Stimulated activated CD4-positive, alpha-beta T cell treated with anti-CD3 and anti-CD28 coated beads, Interleukin-12 subunit alpha, Interleukin-12 subunit beta, amount 100 ng/mL, for 4 hours (primary cell): ENCODE measurements around the gene SIT1.
"Not testable (repeated sequence)": the region's sequence is repeated elsewhere in the genome, so short reads cannot be mapped to it uniquely, and the experiment has no call there.

ENCODE experiments used
- DNase-seq: peaks from one replicate; pipeline ENCODE4 v3.0.0-alpha.2; 2020

The SIT1 gene

DNA sequence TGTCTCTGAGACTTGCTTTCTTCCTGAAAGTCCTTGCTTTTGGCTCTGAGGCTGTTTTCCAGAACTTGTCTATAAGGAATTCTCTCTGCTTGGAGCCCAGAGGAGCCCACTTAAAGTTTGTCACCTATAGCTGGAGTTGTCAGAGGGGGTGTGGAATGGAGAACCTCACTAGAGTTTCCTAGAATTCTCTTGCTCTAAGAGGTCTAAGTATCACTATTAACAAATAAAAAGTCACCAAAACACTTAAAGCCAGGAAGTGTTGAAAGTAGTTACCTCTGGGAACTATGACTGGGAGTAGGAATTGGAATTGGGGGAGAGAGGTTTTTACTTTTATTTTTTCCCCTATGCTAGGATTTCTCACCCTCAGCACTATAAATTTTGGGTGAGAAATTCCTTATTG, 15.0 kb downstream of the SIT1 start:
- DNase-seq: no peak

DNA sequence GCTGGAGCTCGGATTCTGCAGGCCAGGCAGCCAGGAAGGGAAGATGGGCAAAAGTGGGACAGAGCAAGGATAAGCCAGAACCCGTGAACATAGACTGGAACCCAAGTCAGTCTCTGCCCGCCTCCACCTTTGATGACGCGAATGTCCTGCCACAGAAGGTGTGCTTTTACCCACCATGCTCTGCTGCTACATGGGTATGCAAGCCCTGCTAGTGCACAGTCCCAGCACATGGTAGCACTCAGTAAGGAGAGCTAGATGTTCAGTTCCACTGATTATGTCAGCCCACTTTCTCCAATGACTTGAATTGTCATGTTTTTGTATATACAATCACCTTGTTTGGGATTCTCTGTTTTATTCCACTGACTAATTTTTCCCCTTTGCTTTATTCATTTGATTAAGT, 21.1 kb downstream of the SIT1 start:
- DNase-seq: no peak

DNA sequence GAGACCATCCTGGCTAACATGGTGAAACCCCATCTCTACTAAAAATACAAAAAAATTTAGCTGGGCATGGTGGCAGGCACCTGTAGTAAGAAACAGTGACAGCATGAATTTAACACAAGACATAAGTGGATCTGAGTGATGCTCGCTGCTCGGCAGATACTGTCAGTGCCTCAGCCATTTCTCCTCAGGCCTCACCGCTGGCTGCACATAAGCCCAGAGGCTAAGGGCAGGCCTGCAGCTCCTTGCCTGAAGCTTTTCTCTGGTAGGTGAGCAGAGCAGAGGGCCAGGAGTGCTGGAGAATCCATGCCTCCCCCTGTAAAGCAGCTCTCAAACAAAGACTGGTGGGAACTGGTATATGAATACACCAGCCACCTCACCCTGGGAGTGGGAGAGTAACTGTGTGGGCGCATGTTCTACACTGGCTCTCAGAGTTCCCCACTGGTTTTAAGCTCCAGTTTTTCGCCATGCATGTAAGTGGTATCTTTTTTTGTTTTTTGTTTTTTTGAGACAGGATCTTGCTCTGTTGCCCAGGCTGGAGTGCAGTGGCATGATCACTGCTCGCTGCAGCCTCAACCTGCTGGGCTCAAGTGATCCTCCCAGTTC, 22.2 kb downstream of the SIT1 start:
- DNase-seq: no peak

DNA sequence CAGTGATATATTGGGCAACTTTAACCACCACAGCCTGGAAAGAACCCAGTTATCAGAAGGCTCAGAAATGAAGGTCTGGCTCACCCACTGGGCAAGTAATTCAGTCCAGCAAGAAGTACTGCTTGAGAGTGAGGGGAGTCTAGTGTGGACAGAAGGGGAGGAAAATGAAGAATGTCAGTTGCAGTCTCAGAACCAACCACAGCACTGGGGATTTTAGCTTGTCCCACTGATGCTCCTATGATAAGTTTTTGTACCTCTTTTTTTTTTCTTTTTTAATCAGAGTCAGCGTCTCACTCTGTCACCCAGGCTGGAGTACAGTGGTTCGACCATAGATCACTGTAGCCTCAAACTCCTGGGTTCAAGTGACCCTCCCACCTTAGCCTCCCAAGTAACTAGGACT, 23.2 kb downstream of the SIT1 start:
- DNase-seq: no peak

DNA sequence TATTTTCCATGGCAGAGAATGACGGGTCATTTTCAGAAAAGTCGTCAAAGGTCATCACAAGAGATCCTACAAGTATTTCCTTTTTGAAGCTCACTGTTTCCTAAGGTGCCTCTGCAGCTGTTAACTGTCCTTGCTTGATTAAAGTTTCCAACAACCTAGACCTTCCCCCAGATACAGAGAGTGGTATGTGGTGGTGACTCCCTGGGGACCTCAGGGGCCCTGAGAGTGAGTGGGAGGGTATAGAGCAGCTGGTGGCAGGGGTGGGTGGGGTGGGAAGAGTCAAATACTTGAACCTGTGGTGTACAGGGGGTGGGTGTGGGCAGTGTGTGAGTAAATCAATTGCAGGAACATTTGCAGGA, 31.0 kb downstream of the SIT1 start:
- no peak for DNase-seq

DNA sequence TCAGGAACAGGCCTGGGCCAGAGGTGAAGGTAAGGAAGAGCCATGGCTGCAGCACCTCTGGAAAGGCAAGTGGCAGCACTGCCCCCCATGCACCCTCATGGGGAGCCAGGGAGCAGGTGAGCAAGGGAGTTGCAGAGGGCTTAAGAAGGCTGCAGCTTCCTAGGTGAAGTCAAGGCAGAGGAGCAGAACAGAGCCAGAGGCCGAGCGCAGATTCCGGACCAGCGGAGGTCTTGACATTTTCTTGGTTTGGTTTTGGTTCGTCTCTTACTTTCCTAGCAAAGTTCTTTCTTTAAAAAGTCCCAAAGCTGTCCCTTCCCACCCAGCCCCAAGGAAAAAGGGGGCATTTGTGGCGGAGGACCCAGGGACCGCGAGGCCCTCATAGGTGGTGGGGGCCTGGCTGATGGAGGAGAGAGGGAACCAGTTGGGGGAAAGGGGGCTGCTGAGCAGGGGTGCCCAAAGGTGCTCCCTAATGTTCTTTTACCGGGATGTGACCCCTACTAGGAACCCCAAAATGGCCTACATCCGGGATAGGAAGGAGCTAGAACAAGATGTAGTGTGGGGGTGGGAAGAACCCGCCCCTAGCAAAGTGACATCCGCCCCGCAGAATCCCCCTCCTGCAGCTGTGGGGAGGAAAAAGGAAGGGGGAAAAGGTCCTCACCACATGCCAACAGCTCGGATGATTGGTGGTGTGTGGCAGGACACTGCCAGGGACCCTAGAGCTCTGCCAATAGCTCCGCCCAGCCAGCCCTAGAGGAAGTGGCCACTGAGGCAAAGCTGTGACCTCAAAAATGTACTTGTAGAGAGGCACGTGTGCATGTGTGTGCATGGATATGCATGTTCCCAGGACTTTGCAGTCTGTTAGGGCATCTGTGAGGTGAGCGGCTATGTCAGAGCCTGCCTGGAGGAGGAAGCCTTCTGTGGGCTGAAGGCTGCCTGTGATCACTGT, 31.6 kb downstream of the SIT1 start:
- DNase-seq: no peak

DNA sequence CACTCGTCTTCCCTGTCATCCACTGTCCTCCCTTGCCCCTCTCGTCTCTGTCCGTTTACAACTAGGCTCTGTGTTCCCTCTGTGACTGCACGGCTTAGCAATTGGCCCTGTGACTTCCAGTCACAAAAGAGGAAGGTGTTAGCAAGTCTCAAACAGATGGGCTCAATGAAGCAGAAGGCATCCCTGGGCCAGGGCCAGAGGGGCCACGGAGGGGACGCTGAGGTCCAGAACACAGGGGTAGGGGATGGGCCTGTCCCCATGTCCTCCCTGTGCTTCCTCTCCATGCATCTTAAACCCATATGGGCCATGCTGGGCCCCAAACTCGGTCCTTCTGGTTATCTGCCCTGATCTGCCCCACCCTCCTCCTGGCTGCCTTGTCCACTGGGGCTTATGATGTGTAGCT, 32.4 kb downstream of the SIT1 start, which contains the start of gene CD72:
CD72 (minus strand) TSS at position 89 of the 403 bp plus-strand sequence. CDS start 110 bp downstream, outside the sequence.
- no peak for DNase-seq

DNA sequence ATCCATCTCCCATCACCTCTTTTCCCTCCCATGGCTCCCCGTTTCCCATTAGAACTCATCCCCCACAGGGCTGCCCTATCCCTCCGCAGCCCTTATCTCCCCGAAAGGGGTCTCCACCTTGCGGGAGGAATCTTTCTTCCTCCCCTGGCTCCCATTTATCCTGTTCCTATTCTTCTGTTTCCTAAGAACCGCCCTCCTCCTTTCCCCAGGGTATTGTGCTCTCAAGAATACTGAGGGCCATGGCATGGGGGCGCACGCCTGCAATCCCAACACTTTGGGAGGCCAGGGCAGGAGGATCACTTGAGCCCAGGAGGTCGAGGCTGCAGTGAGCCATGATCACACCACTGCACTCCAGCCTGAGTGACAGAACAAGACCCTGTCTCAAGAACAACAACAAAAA, 33.2 kb downstream of the SIT1 start:
- DNase-seq: no peak

DNA sequence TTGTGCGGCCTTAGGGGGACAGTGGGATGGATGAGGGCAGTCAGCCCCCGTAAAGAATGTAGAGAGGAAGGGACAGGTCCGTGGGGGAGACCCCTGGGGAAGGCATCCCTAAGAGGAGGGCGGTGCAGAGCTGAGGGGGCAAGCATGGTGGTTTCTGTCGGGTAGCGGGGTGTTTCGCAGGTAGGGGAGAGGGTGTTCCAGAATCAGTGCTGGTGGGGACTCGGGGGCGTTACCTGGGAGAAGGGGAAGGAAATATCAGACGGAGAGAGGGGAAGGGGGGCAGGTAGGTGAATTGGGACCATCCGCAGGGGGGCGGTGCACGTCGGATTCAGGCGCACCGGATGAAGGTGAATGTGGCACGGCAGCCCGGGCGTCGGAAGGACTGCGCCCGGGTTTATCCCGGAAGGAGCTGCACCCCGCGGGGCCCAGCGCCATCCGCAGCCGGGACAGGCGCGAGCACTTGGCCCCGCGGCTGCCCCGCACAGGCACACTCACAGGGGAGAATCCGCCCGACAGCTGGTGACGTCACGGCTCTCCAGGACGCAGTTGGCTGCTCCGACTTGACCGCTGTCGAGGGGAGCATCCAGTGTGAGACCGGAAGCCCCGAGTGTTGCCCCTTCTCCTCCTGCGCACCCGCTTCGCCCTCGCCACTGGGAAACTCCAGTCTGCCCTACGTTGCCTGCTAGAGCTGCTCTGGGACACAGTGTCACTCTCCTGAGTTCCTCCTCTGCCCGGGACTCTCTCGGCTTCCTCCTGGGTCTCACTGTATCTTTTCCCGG, 33.9 kb downstream of the SIT1 start:
- DNase-seq: peak; percentile 55

DNA sequence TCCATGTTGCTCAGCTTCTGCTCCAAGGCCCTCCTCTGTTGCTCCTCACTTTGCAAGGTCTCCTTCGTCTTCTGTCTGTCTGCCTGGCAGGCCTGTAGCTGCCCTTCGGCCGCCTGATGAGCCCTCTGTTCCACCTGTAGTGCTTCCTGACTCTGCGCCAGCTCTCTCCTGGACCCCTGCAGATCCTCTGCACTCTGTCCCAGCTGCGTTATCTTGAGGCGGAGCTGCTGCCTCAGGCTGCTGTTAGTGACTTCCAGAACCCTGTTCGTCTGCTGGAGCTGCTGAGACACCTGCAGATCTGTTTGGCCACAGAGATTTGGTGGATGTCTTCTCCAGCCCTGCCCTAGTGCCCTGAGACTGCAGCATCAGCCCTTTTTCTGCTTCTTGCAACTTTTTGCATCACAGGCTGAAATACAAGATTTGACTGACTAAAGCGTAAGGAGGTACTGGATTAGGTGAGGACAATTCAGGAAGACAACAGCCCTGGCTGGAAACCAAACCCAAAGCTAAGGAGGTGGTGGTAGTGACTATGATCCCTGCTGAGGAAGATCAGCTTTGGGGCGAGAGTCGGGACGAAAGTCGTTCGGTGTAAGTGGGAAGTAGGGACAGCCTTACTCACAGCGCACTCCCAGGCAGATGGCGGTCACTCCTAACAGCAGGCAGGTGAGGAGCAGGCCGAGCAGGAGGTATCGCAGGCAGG, 34.6 kb downstream of the SIT1 start:
- no peak for DNase-seq

DNA sequence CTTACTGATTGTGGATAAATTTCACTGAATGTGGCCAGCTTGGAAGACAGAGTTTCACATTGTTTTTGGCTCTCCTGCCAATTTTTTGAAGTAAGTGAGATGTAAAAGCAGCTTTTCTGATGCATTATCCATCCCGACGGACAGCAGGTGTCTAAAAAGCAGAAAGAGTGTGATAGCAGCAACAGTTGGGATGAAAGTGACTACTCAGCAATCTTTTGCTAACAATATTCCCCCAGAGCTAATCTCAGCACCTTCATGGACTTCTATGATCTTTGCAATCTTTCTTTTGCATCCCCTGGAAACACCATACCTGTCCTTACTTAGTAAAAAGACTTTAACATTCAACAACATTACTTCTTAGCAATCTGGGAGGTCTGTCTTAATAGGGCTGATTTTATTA, 37.9 kb downstream of the SIT1 start:
- no peak for DNase-seq

DNA sequence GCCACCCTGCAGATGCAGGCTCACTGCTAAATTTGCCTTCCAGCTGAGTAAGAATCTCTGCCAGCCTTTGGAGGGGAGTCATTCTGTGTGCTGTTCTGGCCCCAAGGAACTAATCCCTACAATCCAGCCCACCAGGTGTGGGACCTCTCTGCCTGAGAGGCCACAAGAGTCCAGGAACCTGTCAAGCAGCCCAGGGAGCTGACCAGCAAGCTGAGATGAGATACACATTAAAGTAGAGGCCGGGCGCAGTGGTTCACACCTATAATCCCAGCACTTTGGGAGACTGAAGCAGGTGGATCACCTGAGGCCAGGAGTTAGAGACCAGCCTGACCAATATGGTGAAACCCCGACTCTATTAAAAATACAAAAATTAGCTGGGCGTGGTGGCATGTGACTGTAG, 38.7 kb downstream of the SIT1 start:
- not testable (repeated sequence) for DNase-seq

DNA sequence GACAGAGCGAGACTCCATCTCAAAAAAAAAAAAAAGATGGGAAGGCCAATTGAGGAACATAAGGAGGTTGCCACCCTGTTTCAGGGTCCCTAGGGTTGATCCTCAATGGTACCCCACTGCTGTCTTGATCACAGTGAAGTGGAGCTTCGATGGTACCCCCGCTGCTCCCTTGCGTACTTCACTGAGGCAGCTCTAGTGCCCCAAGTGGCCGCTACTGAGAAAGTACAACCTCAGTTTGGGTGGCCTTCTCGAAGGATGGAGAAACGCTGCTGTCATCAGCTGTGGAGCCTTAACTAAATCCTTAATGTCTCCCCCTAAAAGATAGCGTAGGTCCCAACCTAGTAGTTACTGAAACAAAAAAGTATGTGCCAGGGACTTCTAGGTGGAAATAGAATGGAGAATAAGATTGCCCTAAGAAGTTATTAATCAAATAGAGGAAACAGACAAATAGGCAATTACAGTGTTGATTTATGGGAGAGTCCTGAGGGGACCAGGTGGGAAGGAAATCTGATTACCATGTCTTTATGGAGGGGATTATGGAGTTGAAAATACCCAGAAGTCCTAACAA, 39.4 kb downstream of the SIT1 start:
- DNase-seq: peak; percentile 50

DNA sequence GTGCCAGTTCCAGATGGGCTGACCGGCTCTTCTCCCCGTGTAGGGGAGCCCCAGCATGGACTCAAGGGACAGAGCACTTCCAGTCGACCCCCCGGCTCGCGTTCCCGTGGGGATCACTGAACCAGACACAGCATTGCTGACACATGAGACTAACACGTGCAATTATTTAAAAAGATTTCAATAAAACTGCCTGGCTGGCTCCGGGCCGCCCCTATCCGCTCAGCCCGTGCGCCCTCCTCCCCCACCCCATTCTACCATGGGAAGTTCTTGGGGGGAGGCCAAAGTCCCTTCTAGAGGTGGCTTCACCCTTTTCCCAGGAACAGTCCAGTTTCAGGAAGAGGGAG, 40.9 kb downstream of the SIT1 start:
- no peak for DNase-seq

DNA sequence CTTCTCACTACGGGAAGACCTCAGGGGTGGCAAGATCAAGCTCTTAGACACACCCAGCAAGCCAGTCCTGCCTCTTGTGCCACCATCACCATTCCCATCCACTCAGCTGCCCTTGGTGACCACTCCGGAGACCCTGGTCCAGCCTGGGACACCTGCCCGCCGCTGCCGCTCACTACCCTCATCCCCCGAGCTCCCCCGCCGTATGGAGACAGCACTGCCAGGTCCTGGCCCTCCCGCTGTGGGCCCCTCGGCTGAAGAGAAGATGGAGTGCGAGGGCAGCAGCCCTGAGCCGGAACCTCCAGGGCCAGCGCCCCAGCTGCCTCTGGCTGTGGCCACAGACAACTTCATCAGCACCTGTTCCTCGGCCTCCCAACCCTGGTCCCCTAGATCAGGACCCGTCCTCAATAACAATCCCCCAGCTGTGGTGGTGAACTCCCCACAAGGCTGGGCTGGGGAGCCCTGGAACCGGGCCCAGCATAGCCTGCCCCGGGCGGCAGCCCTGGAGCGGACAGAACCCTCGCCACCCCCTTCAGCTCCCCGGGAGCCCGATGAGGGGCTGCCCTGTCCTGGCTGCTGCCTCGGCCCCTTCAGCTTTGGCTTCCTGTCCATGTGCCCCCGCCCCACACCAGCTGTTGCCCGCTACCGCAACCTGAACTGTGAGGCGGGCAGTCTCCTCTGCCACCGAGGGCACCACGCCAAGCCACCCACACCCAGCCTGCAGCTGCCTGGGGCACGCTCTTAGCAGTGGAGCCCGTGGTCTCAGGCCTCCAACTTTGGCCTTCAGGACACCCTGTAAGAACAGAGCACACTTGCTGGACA, 41.5 kb downstream of the SIT1 start:
- no peak for DNase-seq

DNA sequence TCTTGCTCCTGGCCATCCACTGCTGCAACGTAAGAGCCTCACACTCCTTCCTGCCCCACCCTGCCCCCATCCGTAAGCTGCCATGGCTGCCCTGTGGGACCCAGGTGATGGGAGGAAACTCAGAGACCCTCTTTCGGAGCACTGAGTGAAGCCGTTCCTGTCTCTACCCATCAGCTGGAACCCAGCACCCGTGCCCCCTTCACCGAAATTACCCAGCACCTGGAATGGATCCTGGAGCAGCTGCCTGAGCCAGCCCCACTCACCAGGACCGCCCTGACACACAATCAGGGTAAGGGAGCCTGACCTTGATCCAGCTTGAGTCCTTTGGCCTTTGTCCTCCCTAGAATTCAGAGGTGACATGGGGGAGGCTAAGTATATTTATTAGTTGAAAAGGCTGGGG, 42.5 kb downstream of the SIT1 start:
- DNase-seq: no peak

DNA sequence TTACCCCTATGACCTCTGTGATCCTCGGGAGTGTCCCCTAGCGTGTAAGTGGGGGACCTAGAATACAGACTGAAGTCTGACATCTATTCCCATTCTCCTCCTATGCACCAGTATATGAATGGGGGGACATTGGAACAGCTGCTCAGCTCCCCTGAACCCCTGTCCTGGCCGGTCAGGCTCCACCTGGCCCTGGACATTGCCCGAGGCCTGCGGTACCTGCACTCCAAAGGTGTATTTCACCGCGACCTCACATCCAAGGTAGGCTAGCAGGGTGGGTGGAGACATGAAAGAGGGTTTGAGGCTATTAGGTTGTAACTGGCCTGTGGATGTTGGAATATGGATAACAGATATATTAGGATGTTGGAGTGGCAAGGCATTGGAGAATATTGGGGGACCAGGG, 44.0 kb downstream of the SIT1 start:
- no peak for DNase-seq

DNA sequence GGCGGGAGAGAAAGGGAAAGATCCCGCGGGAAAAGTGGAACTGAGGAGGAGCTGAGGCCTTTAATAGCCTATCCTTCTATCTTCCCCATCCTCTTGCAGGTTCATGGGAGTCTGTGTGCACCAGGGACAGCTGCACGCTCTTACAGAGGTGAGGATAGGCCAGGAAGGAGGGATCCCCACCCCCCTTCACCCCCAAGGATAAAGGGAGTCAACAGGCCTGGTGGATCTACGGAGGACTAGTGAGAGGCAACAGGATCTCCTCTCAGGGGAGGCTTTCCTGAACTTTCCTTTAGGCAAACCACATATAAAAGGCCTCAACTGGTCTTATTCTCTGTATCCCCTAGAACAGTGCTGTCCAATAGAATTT, 44.6 kb downstream of the SIT1 start:
- no peak for DNase-seq

DNA sequence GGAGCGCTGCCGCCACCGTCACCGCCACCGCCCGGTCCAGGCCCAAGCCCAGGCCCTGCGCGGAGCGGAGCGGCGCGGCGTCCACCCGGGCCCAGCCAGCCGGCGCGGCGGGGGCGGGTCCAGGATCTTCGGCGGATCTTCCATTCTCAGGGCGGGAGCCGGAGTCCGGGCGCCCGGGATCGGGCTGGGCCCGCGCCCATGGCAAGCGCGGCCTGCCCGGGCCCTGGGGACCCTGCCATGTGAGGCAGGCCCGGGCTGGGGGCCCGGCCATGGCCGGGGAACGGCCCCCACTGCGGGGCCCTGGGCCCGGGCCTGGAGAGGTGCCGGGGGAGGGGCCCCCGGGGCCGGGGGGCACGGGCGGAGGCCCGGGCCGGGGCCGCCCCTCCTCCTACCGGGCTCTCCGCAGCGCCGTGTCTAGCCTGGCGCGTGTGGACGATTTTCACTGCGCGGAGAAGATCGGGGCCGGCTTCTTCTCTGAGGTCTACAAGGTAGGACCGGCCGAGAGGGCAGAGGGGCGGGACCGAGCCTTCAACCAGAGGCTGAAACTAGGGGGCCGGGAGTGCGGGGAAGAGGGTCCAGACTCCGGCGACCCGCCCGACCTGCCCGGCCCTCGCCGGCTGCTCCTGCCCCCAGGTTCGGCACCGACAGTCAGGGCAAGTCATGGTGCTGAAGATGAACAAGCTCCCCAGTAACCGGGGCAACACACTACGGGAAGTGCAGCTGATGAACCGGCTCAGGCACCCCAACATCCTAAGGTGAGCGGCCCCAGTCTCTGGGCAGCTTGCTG, 45.2 kb downstream of the SIT1 start:
- DNase-seq: peak; percentile 22

DNA sequence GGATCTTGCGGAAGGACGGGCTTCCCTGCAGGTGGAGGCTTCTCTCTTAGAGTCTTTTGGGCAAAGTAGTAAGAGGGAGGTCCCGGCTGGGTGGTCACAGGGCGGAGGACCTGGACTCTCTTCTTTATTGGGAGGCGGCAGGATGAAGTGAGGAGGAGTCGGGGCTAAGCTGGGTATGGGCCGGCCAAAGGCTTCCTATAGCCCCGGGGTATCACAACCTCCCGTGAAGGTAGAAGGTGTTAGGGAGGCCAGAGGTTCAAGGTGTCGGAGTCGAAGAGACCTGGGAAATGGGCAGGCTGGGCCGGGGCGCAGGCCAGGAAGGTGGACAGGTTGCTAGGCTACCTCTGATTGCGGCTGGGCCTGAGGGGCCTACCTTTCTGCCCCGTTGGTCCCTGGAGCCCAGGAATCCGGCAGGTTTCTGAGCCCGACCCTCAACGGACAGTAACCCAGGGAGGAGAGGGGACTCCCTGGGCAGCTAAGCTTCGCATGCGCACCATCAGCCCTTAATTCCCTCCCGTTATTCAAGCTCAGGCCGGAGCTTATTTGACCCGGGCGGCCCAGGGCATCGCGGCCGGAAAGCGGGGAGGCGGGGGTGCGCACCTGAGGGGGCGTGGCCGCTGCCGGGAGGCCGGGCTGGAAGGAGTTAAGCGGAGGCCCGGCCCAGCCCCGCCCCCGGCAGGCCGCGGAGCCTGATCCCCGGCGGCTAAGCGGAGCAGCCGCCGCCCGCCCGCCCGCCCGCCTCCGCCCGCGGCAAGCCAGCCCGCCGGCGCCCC, 46.0 kb downstream of the SIT1 start, which contains the start of gene TESK1:
TESK1 (plus strand) TSS at position 685 of the 773 bp plus-strand sequence. CDS start 358 bp downstream, outside the sequence.
- DNase-seq: peak; percentile 84
